ENCODE measurements around the gene TBX10.
"Not testable (repeated sequence)": the region's sequence is repeated elsewhere in the genome, so short reads cannot be mapped to it uniquely, and the experiment has no call there.

DNA sequence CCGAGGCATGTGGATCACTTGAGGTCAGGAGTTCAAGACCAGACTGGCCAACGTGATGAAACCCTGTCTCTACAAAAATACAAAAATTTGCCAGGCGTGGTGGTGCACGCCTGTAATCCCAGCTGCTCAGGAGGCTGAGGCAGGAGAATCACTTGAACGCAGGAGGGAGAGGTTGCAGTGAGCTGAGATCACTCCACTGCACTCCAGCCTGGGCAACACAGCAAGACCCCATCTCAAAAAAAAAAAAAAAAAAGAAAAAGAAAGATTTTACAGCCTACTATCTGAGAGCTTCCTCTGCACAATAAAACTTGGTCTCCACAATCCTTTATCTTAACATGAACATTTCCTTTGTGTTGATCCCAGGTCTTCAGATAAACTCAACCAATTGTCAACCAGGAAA is 21.2 kb upstream of the TBX10 start:
- TF ChIP-seq, protein P1, sequence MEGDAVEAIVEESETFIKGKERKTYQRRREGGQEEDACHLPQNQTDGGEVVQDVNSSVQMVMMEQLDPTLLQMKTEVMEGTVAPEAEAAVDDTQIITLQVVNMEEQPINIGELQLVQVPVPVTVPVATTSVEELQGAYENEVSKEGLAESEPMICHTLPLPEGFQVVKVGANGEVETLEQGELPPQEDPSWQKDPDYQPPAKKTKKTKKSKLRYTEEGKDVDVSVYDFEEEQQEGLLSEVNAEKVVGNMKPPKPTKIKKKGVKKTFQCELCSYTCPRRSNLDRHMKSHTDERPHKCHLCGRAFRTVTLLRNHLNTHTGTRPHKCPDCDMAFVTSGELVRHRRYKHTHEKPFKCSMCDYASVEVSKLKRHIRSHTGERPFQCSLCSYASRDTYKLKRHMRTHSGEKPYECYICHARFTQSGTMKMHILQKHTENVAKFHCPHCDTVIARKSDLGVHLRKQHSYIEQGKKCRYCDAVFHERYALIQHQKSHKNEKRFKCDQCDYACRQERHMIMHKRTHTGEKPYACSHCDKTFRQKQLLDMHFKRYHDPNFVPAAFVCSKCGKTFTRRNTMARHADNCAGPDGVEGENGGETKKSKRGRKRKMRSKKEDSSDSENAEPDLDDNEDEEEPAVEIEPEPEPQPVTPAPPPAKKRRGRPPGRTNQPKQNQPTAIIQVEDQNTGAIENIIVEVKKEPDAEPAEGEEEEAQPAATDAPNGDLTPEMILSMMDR (conservative IDR thresholded peaks at IDR 0.05; ENCODE audit: low read depth, low read length), result not testable (repeated sequence)
- TF ChIP-seq EZH2 (IDR thresholded peaks at IDR 0.05; ENCODE audit: borderline replicate concordance, low read depth, low read length, poor library complexity, severe bottlenecking), result not testable (repeated sequence)

All from A673 (cell line).